K562 (cell line): ENCODE measurements around the gene RIPPLY3. TPM values are rescaled to one million over a fixed set of nuclear protein-coding genes. Genes with fewer than 3 reads are reported as not detected.

Source experiments
- DLX4 ChIP-seq: fragments of 250-450 bp; sonication (Bioruptor Pico); IDR thresholded peaks from 2 replicates; pipeline ENCODE4 v1.6.1; 2021; ENCODE audit warnings: mild to moderate bottlenecking
- DMBX1 ChIP-seq: fragments of 250-450 bp; sonication (Bioruptor Pico); IDR thresholded peaks from 2 replicates; pipeline ENCODE4 v1.8.0; 2022; ENCODE audit warnings: inconsistent platforms, mild to moderate bottlenecking, moderate library complexity, borderline replicate concordance
- GTF2A2 ChIP-seq: IDR thresholded peaks from 2 replicates; pipeline ENCODE4 v1.6.1; 2016; ENCODE audit warnings: mild to moderate bottlenecking, missing genetic modification characterization, missing compliant biosample characterization
- HEY1 ChIP-seq: fragments of 250-450 bp; sonication (Bioruptor Pico); IDR thresholded peaks from 2 replicates; pipeline ENCODE4 v1.5.0; 2020; ENCODE audit warnings: mild to moderate bottlenecking, moderate library complexity, borderline replicate concordance
- POU5F1 ChIP-seq: fragments of 150-350 bp; IDR thresholded peaks from 2 replicates; pipeline ENCODE4 v1.6.1; 2014; ENCODE audit warnings: borderline replicate concordance, low read length, low read depth, mild to moderate bottlenecking; ENCODE audit not compliant: partially characterized antibody
- RBBP5 ChIP-seq: fragments of 200-600 bp; sonication (generic); IDR thresholded peaks from 2 replicates; pipeline ENCODE4 v1.6.1; 2012; ENCODE audit warnings: borderline replicate concordance, mild to moderate bottlenecking, low read length, control low read depth, inconsistent platforms; ENCODE audit not compliant: insufficient read depth, poor library complexity, severe bottlenecking
- RERE ChIP-seq: sonication (generic); formaldehyde crosslinking; IDR thresholded peaks from 2 replicates; pipeline ENCODE4 v1.8.0; 2023; ENCODE audit warnings: missing genetic modification reagents, mild to moderate bottlenecking, borderline replicate concordance
- RHOXF2B ChIP-seq: fragments of 250-450 bp; sonication (Bioruptor Pico); conservative IDR thresholded peaks from 2 replicates; pipeline ENCODE4 v1.5.1; 2021
- SRSF7 ChIP-seq: fragments of 200-400 bp; formaldehyde crosslinking; optimal IDR thresholded peaks from 2 replicates; pipeline ENCODE3; 2017; ENCODE audit warnings: mild to moderate bottlenecking, low read depth, low read length
- SRSF9 ChIP-seq: fragments of 200-400 bp; formaldehyde crosslinking; IDR thresholded peaks from 2 replicates; pipeline ENCODE4 v1.6.1; 2017; ENCODE audit warnings: low read depth, low read length, borderline replicate concordance
- TAF9B ChIP-seq: fragments of 450-650 bp; IDR thresholded peaks from 2 replicates; pipeline ENCODE4 v1.6.1; 2018; ENCODE audit warnings: mild to moderate bottlenecking; ENCODE audit not compliant: partially characterized antibody
- TGIF2 ChIP-seq: sonication (generic); formaldehyde crosslinking; IDR thresholded peaks from 2 replicates; pipeline ENCODE4 v1.8.1; 2022; ENCODE audit warnings: mild to moderate bottlenecking, missing genetic modification reagents, moderate library complexity
- TSC22D4 ChIP-seq: fragments of 450-650 bp; IDR thresholded peaks from 2 replicates; pipeline ENCODE4 v1.6.1; 2016; ENCODE audit warnings: missing genetic modification characterization, missing biosample characterization, control low read depth
- XRCC4 ChIP-seq: IDR thresholded peaks from one replicate; pipeline ENCODE4 v1.6.1; 2011; ENCODE audit not compliant: insufficient read depth, insufficient read length; ENCODE audit errors: extremely low read depth
- ZC3H11A ChIP-seq: IDR thresholded peaks from 2 replicates; pipeline ENCODE4 v1.6.1; 2012; ENCODE audit warnings: low read depth, low read length, improper control_type of control experiment
- ZNF175 ChIP-seq: fragments of 200-800 bp; sonication (Bioruptor generic); IDR thresholded peaks from 2 replicates; pipeline ENCODE4 v1.6.1; 2016; ENCODE audit warnings: low read depth, mild to moderate bottlenecking, missing genetic modification characterization, missing compliant biosample characterization
- ZNF184 ChIP-seq: sonication (generic); formaldehyde crosslinking; IDR thresholded peaks from 2 replicates; pipeline ENCODE4 v1.5.0; 2020; ENCODE audit warnings: missing genetic modification reagents
- ZNF197 ChIP-seq: fragments of 200-800 bp; sonication (Bioruptor generic); IDR thresholded peaks from 2 replicates; pipeline ENCODE4 v1.6.1; 2016; ENCODE audit warnings: low read depth, missing genetic modification characterization, missing compliant biosample characterization
- ZNF766 ChIP-seq: fragments of 200-800 bp; sonication (Bioruptor generic); conservative IDR thresholded peaks from 2 replicates; pipeline ENCODE4 v1.6.1; 2016; ENCODE audit warnings: missing genetic modification characterization, missing compliant biosample characterization
- polyA plus RNA-seq, 8 experiments: library from polyadenylated mRNA; depleted of rRNA in 4 of 8; stranded (reverse) in 5 of 8; unstranded in 3 of 8; fragments of >200 nt; fragmentation: Nextera tagmentation in 2 of 8; fragmentation: Illumina TruSeq in 1 of 8; extraction: Ambion mirVana in 2 of 8; extraction: Trizol in 1 of 8; gene quantifications; 2 replicates each; pipeline versions ENCODE4 v1.2.1 to v1.2.3, GENCODE V29; 2011 to 2014; ENCODE audit warnings: inconsistent platforms in 1 of 8, missing spikeins in 1 of 8
- total RNA-seq, 7 experiments: library from RNA; depleted of rRNA in 6 of 7; stranded (reverse); fragments of >200 nt in 6 of 7; fragmentation: Illumina TruSeq in 2 of 7; extraction: Trizol in 2 of 7; gene quantifications; 2 replicates each; pipeline versions ENCODE4 v1.2.1 to v1.2.3, GENCODE V29; 2011 to 2021; ENCODE audit warnings: low replicate concordance in 1 of 7

RIPPLY3 gene
- total and polyA plus RNA-seq, 9 of the 15 experiments (the other 6 are each of a cell fraction or from before 2014, with no cell fraction given): not detected

- TF ChIP-seq HEY1 (CRISPR knock-in tag) (no peak), ZNF175 (CRISPR knock-in tag) (no peak), SRSF9 (no peak), POU5F1 (no peak), TSC22D4 (no peak), SRSF7 (no peak), XRCC4 (no peak), ZNF766 (CRISPR knock-in tag) (no peak), ZNF184 (no peak), ZC3H11A (no peak), RHOXF2B (CRISPR knock-in tag) (no peak), ZNF197 (CRISPR knock-in tag) (0 out of 2 replicates have a peak, but pooled peaks have one; percentile 12), RBBP5 (no peak), TAF9B (no peak), DLX4 (CRISPR knock-in tag) (no peak), GTF2A2 (tag) (no peak), RERE (CRISPR knock-in tag) (no peak), DMBX1 (no peak), TGIF2 (CRISPR knock-in tag) (no peak)
Observed at GRCh38 chr21:36974851-36975192, 31.7 kb upstream of the RIPPLY3 start (continued).
